HEK293T (cell line): ENCODE measurements around the gene BEX4.

Experiments
- ARNT ChIP-seq: fragments of 450-650 bp; IDR thresholded peaks from 2 replicates; pipeline ENCODE4 v1.6.1; 2017; ENCODE audit warnings: mild to moderate bottlenecking
- BHLHE40 ChIP-seq: fragments of 450-650 bp; IDR thresholded peaks from 2 replicates; pipeline ENCODE4 v1.6.1; 2016; ENCODE audit warnings: mild to moderate bottlenecking, moderate library complexity, borderline replicate concordance
- FOXM1 ChIP-seq: fragments of 450-650 bp; IDR thresholded peaks from 2 replicates; pipeline ENCODE4 v1.6.1; 2017; ENCODE audit warnings: mild to moderate bottlenecking, borderline replicate concordance
- ZNF384 ChIP-seq: fragments of 450-650 bp; IDR thresholded peaks from 2 replicates; pipeline ENCODE4 v1.6.1; 2016

DNA sequence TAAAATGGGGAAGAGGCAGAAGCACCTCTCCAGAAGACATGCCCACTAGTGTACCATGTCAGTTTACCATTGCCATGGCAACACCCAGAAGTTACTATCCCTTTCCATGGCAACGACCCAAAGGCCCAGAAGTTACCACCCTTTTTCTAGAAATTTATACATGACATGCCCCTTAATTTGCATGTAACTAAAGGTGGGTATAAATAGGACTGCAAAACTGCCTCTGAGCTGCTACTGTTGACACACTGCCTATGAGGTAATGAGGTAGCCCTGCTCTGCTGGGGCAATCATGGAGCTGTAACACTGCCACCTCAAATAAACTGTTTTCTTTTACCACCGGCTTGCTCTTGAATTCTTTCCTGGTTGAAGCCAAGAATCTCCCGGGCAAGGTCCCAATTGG lies 13.9 kb upstream of the BEX4 start:
- TF ChIP-seq BHLHE40, result no peak
- no peak for TF ChIP-seq ZNF384
- TF ChIP-seq FOXM1, result no peak
- TF ChIP-seq ARNT, result no peak
